HCT116 (cell line): ENCODE measurements around the gene IER3. TPM values are rescaled to one million over a fixed set of nuclear protein-coding genes. Genes with fewer than 3 reads are reported as not detected.

Source experiments
- ATAC-seq: fragments of 200-7000 bp; cut with Tn5 transposase; 2 replicates; pipeline ENCODE4 v1.9.1; 2020; ENCODE audit warnings: mild to moderate bottlenecking, moderate library complexity
- BruUV-seq: library from RNA; stranded (reverse); fragments of 400-500 nt; replicated peaks from 2 replicates; lab custom pipeline; 2021; lab: Mats Ljungman, UMichigan
- CTCF ChIA-PET: fragments of 300-600 bp; sonication (Branson Sonifier 250); formaldehyde crosslinking; loops from one replicate; lab custom pipeline; 2021; ENCODE audit warnings: antibody characterized with exemption; lab: Charles Lee
- POLR2A ChIA-PET: fragments of 300-600, 350-600 bp; sonication (Branson Sonifier 250); formaldehyde crosslinking; loops from one replicate; lab custom pipeline; 2021; ENCODE audit warnings: antibody characterized with exemption; lab: Charles Lee
- RAD21 ChIA-PET, 2 experiments: fragments of 300-600 bp; sonication (Branson Sonifier 250); formaldehyde crosslinking; loops; one replicate each; lab custom pipeline; 2023; ENCODE audit warnings: low total read pairs in 2 of 2; ENCODE audit not compliant: uncharacterized antibody in 2 of 2, unreplicated experiment in 2 of 2, low non-redundant PET in 1 of 2; lab: Charles Lee
- DNase-seq: peaks from one replicate; pipeline ENCODE4 v3.0.0-alpha.2; 2010; ENCODE audit warnings: low read depth, low spot score
- H2AFZ ChIP-seq: fragments of 200-600 bp; shearing (Covaris generic), sonication (generic); 2 replicates; pipeline ENCODE4 v1.6.1; 2017; ENCODE audit warnings: low read depth, mixed run types, mixed read lengths, antibody characterized with exemption, low read length; ENCODE audit not compliant: poor library complexity, severe bottlenecking
- H3K27ac ChIP-seq: 2 replicates; pipeline ENCODE4 v1.5.1; 2012; ENCODE audit warnings: low read depth, low read length
- H3K27me3 ChIP-seq: fragments of 200-600 bp; sonication (generic); 2 replicates; pipeline ENCODE4 v1.6.1; 2016; ENCODE audit warnings: mixed run types, low read length, mixed read lengths; ENCODE audit not compliant: insufficient read depth
- H3K36me3 ChIP-seq, 2 experiments: fragments of 200-500 bp in 1 of 2; fragments of 200-600 bp in 1 of 2; sonication (Bioruptor generic) in 1 of 2; sonication (generic) in 1 of 2; 2 replicates each; pipeline versions ENCODE4 v1.5.1 to v1.6.1; 2014 to 2016; ENCODE audit warnings: low read length in 2 of 2, inconsistent platforms in 1 of 2, mixed read lengths in 1 of 2, mixed run types in 1 of 2; ENCODE audit not compliant: insufficient read depth in 2 of 2, control insufficient read depth in 1 of 2
- H3K4me1 ChIP-seq, 2 experiments: fragments of 200-600 bp in 1 of 2; sonication (generic) in 1 of 2; 2 replicates each; pipeline versions ENCODE4 v1.5.1 to v1.6.1; 2012 to 2017; ENCODE audit warnings: low read length in 2 of 2, inconsistent platforms in 1 of 2, mild to moderate bottlenecking in 1 of 2, mixed read lengths in 1 of 2, mixed run types in 1 of 2, moderate library complexity in 1 of 2; ENCODE audit not compliant: insufficient read depth in 2 of 2, control insufficient read depth in 1 of 2
- H3K4me2 ChIP-seq: fragments of 200-600 bp; sonication (generic); 2 replicates; pipeline ENCODE4 v1.6.1; 2017; ENCODE audit warnings: mixed run types, low read length, mixed read lengths
- H3K4me3 ChIP-seq, 2 experiments: fragments of 200-600 bp in 1 of 2; sonication (generic) in 1 of 2; replicated peaks in 1 of 2; 2 replicates each; pipeline ENCODE4 v1.5.1; 2011 to 2016; ENCODE audit warnings: low read length in 2 of 2, control low read depth in 1 of 2, low read depth in 1 of 2, mild to moderate bottlenecking in 1 of 2, mixed read lengths in 1 of 2, mixed run types in 1 of 2
- H3K79me2 ChIP-seq: fragments of 200-600 bp; sonication (generic); 2 replicates; pipeline ENCODE4 v1.6.1; 2017; ENCODE audit warnings: mild to moderate bottlenecking, mixed run types, low read length, moderate library complexity, mixed read lengths; ENCODE audit not compliant: insufficient read depth
- H3K9ac ChIP-seq: fragments of 200-600 bp; sonication (generic); 2 replicates; pipeline ENCODE4 v1.6.1; 2016; ENCODE audit warnings: low read length, mixed read lengths
- H3K9me2 ChIP-seq: fragments of 200-600 bp; sonication (generic), shearing (Covaris generic); 2 replicates; pipeline ENCODE4 v1.6.1; 2017; ENCODE audit warnings: mixed run types, mild to moderate bottlenecking, moderate library complexity; ENCODE audit not compliant: insufficient read depth
- H3K9me3 ChIP-seq, 2 experiments: fragments of 200-500 bp in 1 of 2; fragments of 200-600 bp in 1 of 2; sonication (Bioruptor generic) in 1 of 2; sonication (generic) in 1 of 2; 2 replicates each; pipeline ENCODE4 v1.6.1; 2014 to 2017; ENCODE audit warnings: low read length in 2 of 2, mixed read lengths in 2 of 2, inconsistent platforms in 1 of 2, low read depth in 1 of 2, mild to moderate bottlenecking in 1 of 2, mixed run types in 1 of 2, moderate library complexity in 1 of 2; ENCODE audit not compliant: control insufficient read depth in 1 of 2, insufficient read depth in 1 of 2
- H4K20me1 ChIP-seq: fragments of 200-600 bp; sonication (generic), shearing (Covaris generic); 2 replicates; pipeline ENCODE4 v1.6.1; 2017; ENCODE audit warnings: mixed run types, mild to moderate bottlenecking, moderate library complexity; ENCODE audit not compliant: insufficient read depth
- CBX3 ChIP-seq: IDR thresholded peaks from 2 replicates; pipeline ENCODE4 v1.6.1; 2012; ENCODE audit warnings: low read depth
- CEBPB ChIP-seq: IDR thresholded peaks from 2 replicates; pipeline ENCODE4 v1.6.1; 2012; ENCODE audit warnings: low read depth
- EZH2 ChIP-seq: fragments of 200-600 bp; sonication (generic); IDR thresholded peaks from 2 replicates; pipeline ENCODE4 v1.6.1; 2017; ENCODE audit warnings: antibody characterized with exemption, mixed run types
- MAX ChIP-seq: IDR thresholded peaks from 2 replicates; pipeline ENCODE4 v1.6.1; 2012
- POLR2AphosphoS5 ChIP-seq: IDR thresholded peaks from 2 replicates; pipeline ENCODE4 v1.6.1; 2011; ENCODE audit warnings: mild to moderate bottlenecking, low read depth, low read length, moderate library complexity
- RAD21 ChIP-seq: IDR thresholded peaks from 2 replicates; pipeline ENCODE4 v1.6.1; 2012; ENCODE audit warnings: low read depth, mild to moderate bottlenecking
- SIN3A ChIP-seq: IDR thresholded peaks from 2 replicates; pipeline ENCODE4 v1.6.1; 2012; ENCODE audit warnings: low read depth
- TCF7L2 ChIP-seq: IDR thresholded peaks from 2 replicates; pipeline ENCODE4 v1.7.0; 2011; ENCODE audit warnings: borderline replicate concordance, inconsistent platforms; ENCODE audit not compliant: insufficient read depth, insufficient read length; ENCODE audit errors: extremely low read depth
- ZBTB33 ChIP-seq: IDR thresholded peaks from 2 replicates; pipeline ENCODE4 v1.6.1; 2011; ENCODE audit warnings: mild to moderate bottlenecking, low read length, moderate library complexity; ENCODE audit not compliant: insufficient replicate concordance; ENCODE audit errors: extremely low read depth
- intact Hi-C: fragments of 100-400 bp; cut with micrococcal nuclease; formaldehyde crosslinking; loops from 2 replicates; pipeline ENCODE4 v1.10.0; 2022
- total RNA-seq: library from RNA; stranded (reverse); gene quantifications from one replicate; pipeline ENCODE4 v1.2.1, GENCODE V29; 2021; ENCODE audit not compliant: unreplicated experiment

The IER3 gene
- total RNA-seq, 1 experiment from 2014 or later: 952 TPM

GRCh38 chr6:30711758-30712380 is 32.5 kb downstream of the IER3 start:
- ChIA-PET CTCF (no interaction called here), POLR2A (no interaction called here), RAD21 (no interaction called here)
- no peak overlapping the region for H2AFZ ChIP-seq
- H3K79me2 ChIP-seq: peaks cover 12% of the 10 kb centered on the region
- peaks cover 7 to 21% of the 10 kb centered on the region in 2 experiments; a peak in 2 of 4 replicates for H3K36me3 ChIP-seq
- peaks cover 12 to 17% of the 10 kb centered on the region in 2 experiments for H3K4me1 ChIP-seq
- H3K4me2 ChIP-seq: no peak overlapping the region
- ATAC-seq (no peak), DNase-seq (no peak)
- no peaks in the 10 kb centered on the region for H3K27me3 ChIP-seq
- no peak overlapping the region for H3K4me3 ChIP-seq
- H3K9me2 ChIP-seq: no peaks in the 10 kb centered on the region
- intact Hi-C loops: no loop called here
- H3K9ac ChIP-seq: no peak overlapping the region
- no peak overlapping the region for H3K27ac ChIP-seq
- TF ChIP-seq ZBTB33 (no peak), RAD21 (no peak), CBX3 (no peak), EZH2 (no peak), MAX (no peak), CEBPB (no peak), POLR2AphosphoS5 (no peak; the same call in 1 of the 2 replicates), SIN3A (no peak), TCF7L2 (no peak)
- H3K9me3 ChIP-seq: no peaks in the 10 kb centered on the region
- H4K20me1 ChIP-seq: no peaks in the 10 kb centered on the region
- no TSS peak for BruUV-seq
